DND-41 (cell line): Measurements from ENCODE around the gene EML3.

ENCODE experiments used
- CTCF ChIP-seq: IDR thresholded peaks from 2 replicates; pipeline ENCODE4 v1.5.1; 2012; ENCODE audit warnings: borderline replicate concordance, low read length, moderate library complexity, mild to moderate bottlenecking; ENCODE audit not compliant: poor library complexity, severe bottlenecking; ENCODE audit errors: extremely low read depth
- EZH2 ChIP-seq: IDR thresholded peaks from 3 replicates; pipeline ENCODE4 v1.6.1; 2012; ENCODE audit warnings: borderline replicate concordance, low read depth, mild to moderate bottlenecking, moderate library complexity, low read length, inconsistent platforms; ENCODE audit not compliant: severe bottlenecking

GRCh38 chr11:62565100-62565802 lies 47.3 kb downstream of the EML3 start:
- TF ChIP-seq CTCF = no peak
- no peak for TF ChIP-seq EZH2
